Forelimb muscle (tissue), 1 donor: ENCODE measurements around the gene CLMN. TPM values are rescaled to one million over a fixed set of nuclear protein-coding genes. Genes with fewer than 3 reads are reported as not detected.

ENCODE experiments used
- DNase-seq: peaks from one replicate; pipeline ENCODE4 v3.0.0-alpha.2; 2013; ENCODE audit warnings: low read depth
- polyA plus RNA-seq: library from polyadenylated mRNA; unstranded; fragments of 120-200 nt; gene quantifications from one replicate; pipeline ENCODE4 v1.2.1, GENCODE V29; 2013; ENCODE audit not compliant: insufficient read length

The CLMN gene
- polyA plus RNA-seq, 1 donor = 2.5 TPM

DNA sequence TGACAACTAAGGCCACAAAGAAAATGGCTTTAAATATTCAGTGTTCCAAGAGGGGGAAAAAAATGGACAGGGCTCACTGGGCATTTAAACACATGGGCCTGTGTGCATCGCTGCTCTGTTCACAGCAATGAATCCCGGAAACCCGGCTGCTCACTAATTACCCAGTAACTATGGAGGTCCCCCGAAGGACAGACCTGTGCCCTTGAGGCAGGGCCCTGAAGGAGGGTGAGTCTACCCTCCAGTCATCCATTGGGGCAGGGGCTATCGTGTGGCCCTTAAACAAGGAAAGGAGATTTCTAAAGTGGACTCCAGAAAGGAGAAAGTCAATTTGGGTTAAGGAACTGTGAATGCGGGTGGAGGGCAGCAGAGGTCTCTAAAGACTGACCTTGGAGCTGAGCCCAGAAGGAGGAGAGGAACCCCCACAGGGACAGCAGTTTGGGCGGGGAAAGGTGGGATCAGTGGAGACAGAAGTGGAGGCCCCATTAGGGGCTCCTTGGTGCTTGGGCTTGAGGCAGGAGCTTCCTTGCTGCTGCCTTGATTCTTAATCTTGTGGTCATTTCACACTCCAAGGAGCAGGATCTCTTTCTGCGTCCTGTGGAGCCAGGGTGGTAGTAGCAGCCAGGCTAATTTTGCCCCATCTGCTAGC is 1.4 kb upstream of the CLMN start:
- DNase-seq = no peak

DNA sequence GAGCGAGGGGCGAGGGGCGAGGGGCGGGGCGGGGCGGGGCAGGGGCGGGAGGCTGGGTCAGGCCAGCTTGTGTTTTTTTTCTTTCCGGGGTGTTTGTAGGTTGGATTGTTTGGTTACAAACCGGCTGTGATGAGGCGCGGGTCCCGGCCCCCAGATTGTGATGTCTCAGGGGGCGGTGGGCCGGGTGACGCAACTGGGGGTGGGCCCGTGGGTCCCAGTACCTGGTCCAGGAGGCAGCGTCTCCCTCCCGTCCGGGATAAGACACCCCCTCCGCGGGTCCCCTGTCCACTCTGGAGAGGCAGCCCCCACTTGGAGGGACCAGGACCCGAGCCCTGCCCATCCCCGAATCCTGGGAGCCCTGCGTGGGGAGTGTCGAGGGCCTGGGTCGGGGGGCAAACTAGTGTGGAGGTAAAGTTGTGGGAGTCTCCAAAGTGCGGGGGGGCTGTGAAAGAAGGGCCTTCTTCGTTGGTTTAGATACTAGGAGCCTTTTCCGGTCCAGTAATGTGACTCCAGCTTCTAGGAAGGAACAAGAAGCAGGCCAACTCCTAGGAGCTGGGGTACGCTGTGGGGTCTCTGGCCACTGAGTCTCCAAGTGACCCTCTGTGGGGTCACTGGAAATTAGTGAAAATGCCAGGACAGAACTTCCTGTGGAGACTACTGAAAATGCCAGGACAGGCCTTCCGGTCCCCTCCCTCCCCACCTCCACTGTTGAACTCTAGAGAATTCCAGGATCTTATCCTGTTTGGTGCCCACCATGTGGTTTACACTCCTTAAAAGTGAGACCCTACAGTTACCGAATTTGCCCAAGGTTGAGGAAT is 579 bp upstream of the CLMN start:
- DNase-seq = no peak

- DNase-seq = no peak
These were observed 1.1 kb downstream of the CLMN start for GRCh38 chr14:95318399-95319311.

DNA sequence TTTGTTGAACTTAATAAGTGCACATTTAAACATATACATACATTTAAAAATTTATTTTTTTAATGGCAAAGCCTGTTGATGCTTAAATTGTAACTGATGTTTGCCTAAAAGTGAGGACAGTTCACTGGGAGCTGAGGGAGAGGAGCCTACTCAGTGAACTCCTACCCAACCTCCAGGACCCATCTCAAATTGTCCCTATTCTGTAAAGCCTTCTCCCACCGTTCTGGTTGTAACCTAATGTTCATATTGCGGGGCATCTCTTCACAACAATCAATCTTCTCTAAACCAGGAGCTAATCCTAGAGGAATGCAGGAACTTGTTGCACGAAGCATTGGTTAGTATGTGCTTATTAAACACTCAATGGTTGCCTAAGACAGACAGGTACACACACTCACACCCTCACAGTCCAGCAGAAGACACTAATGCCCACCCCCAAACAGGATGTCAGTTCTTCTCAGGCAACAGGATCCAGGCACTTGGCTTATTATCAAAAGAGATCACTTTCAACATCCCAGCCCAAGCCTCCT is 1.8 kb downstream of the CLMN start:
- no peak for DNase-seq

DNA sequence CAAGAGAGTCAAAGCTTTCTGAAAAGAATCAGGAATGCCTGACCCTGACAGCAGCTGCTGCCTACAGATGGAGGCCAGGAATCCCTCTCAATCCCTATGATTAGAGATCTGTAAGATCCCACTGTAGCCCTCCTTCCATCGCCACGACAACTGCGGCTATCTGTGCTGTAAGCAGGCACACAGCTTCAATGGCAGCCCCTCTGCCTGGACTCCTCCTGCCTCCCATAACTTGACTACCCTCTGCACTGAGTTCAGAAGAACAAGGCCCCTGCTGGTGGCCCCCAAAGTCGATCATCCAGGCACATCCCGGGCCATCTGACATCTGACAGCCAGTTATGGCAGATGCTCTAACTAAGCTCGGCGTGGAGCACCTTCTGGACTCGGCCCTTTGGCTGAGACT is 2.9 kb downstream of the CLMN start:
- DNase-seq = no peak

- DNase-seq = no peak
These were observed 4.1 kb downstream of the CLMN start for GRCh38 chr14:95315579-95315978.

DNA sequence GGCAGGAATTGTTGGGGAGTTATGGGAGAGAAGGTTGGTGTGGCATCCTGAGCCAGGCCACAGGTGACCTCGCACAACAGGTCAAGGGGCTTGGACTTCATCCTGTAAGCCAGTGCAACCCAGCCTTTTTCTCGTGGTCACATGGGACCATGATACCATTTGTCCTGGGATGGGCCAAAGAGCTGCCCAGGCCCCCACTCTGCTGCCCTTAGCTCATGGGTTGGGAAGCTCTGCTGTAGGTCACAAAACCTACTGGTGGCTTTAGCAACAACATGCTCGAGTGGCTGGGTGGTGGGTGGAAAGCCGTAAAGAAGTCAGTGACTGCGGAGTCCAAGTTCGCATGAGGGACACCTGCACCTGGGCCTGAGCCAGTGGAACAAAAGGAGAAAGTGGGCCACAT is 4.6 kb downstream of the CLMN start:
- DNase-seq = no peak

DNA sequence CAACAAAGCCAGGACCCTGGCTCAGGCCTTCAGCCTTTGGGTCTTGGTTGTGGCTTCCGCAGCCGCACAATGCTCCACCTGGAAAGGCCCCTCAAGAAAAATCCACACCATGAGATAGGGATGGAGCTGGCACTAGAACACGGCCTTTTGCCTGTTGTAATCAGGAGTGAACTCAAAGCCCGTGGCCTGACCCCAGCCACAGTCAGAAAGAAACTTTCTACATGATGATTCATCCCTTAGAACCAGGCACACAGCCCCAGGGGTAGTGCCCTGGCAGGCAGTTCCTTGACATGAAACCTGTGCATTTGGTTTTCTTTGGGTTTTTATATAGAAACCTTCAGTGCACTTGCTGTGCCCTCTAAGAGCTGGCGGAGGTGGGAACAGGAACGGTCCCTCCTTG is 5.1 kb downstream of the CLMN start:
- DNase-seq = no peak

DNA sequence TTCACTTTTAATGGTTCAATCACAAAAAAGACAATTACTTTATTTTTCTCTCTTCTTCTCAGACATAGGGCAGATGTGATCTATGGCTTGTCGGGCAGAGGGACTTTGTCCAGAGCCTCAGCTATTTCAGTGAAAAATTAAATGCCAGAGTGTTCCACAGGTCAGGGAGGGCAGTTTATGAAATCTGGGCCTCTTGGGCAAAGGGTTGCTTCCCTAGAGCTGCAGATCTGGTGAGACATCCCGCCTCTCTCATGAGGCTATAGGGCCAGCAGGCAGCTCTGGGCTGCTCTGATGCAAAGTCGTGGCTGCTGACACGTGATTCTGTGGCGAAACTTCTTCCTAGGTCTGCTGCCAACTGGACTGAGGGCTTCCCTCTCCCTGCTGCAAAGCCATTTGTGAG is 6.0 kb downstream of the CLMN start:
- DNase-seq = no peak

DNA sequence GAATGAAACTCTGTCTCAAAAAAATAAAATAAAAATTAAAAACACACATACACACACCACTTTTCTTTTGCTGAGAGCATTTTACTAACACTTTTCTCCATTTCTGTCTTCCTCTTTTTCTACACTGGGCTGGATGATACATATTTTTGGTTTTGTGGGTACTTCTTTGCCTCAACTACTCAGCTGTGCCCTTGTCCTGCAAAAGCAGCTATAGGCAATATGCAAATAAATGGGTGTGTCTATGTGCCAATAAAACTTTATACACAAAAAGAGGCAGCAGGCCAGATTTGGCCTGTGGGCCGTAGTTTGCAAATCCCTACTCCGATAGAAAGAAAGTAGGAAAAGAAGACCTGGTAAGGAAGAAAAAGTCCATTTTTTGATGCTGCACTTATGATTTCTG is 6.5 kb downstream of the CLMN start:
- no peak for DNase-seq

DNA sequence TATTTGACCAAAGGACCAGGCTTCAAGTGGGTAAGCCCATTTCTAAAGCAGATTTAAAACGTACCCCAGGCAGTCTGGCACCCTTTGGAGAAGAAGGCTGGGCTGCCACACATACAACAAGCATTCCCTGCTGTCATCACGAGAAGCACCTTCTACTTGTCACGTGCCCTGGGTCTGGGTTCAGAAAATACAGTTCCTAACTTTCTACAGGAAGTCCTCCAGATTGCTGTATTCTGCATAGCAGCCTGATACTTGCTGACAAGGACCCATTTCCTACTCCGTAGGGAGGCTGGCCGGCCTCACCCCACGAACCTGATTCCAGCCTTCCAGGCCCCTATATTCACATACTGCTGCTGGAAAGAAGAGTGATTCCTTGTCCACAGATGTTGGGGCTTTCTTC is 7.4 kb downstream of the CLMN start:
- DNase-seq = no peak

DNA sequence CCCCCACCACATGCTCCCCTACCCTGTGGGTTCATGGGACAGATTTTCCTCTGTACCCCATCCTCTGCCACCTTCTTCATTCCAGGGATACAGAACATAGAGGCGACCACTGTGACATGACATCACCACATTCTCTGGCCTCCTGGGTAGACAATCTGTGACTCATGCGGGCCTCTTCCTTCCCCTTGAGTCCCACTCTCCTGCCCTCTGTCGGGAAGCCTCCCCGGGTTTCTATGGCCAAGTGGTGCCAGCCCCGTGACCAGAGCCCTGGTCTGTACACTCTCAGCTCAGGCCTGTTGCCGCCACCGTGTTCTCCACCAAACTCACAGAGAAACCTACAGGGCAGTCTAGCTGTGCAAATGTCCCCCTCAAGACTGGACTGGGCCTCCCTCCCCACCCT is 8.0 kb downstream of the CLMN start:
- DNase-seq = no peak

DNA sequence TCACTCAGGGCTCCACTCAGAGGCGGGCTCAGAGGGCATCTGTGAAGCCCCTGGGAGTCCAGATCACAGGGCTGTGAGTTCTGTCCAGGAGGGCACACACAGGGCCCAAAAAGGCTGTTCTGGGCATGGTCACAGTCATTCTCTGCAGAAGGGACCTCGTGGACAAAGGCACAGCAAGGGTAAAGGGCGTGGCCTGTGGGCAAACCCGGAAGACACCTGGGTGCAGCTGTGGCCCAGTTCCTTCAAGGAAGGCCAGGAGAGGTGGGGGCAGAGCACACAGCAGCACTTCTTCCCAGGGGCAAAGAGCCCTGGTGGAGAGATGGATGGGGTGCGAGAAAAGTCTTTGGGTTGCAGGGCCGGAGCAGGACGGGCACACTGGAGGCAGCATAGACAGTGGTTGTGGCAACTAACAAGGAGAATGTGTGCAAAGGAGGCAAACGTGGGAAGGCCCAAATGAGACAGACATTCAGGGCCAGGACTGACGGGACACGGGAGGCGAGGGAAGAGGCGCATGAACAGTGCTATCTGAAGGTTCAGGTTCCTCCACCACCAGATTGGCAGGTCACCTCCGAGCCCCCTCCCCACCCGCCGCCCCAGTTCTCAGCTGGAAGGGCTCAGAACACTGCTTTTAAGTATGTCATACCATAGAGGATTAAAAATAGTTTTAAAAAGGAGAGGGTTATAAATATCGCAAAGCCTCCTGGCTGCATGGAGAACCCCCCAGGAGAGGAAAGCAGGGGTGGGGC is 8.9 kb downstream of the CLMN start:
- DNase-seq = no peak

GRCh38 chr14:95309261-95310051 is 10.3 kb downstream of the CLMN start:
- no peak for DNase-seq

DNA sequence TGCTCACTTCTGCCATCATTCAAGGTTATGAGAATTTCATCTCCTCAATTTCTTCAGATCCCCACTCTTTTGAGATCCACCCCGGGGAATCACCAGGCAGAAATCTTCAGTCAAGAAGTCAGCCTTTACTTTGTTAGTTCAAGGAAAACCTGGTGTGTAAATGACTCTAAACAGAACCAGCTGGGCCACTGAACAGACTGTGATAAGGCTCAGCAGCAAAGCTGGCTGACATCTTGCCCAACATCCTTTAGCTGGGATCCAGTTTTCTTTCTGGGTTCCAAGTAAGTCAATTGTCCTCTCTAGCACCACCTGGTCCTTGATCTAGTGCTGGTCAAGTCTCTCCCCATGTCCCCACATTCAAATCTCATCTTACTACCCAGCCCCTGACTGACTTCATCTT is 11.6 kb downstream of the CLMN start:
- no peak for DNase-seq

- DNase-seq = no peak
These were observed 12.2 kb downstream of the CLMN start for GRCh38 chr14:95307402-95308041.

- no peak for DNase-seq
These were observed 13.8 kb downstream of the CLMN start for GRCh38 chr14:95305940-95306339.

- DNase-seq = no peak
These were observed 14.6 kb downstream of the CLMN start for GRCh38 chr14:95305145-95305544.

DNA sequence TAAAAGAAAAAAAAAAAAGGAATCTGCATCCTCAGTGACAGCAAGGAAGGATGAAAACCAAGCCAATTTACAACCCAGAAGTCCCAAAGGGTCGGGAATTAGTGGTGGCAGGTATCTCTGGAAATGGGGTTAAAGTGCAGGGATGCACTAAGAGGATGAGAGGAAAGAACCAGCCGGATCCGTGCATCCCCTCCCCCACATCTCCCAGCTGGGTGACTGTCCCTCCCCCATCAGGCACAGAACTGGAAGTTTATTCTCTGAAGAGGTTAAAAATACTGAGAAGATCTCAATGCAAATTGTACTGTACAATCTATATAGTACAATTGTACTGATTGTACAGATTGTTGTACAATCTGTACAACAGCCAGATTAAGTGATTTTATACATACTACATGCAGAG is 15.4 kb downstream of the CLMN start:
- no peak for DNase-seq

DNA sequence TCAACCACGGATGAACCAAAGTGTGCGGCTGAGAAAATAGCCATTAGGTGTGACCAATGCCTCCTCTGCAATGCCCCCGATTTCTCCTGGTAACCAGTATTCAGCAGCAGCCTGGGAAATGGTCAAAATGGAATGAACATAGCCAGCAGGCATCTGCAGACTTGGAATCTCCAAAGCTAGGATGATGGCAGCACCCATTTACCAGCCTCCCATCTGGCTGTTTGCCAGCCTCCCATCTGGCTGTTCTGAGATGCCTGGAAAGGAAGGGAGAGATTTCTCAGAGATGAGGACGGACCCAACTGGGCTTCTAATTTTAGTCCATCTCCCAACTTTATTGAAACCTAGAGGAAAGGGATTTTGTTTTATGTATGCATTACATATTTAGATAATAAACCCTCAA is 16.2 kb downstream of the CLMN start:
- no peak for DNase-seq
